Muscle of back (tissue), 11 donors: ENCODE results near the gene ADORA2B. TPM values are rescaled to one million over a fixed set of nuclear protein-coding genes. Genes with fewer than 3 reads are reported as not detected.
"Not testable (repeated sequence)": the region's sequence is repeated elsewhere in the genome, so short reads cannot be mapped to it uniquely, and the experiment has no call there.

Experiments
- DNase-seq, 3 donors: peaks; one replicate each; pipeline versions ENCODE4 v3.0.0 to v3.0.0-alpha.2; 2013
- polyA plus RNA-seq, 10 donors: library from polyadenylated mRNA; unstranded; fragments of 120-200 nt; gene quantifications; one replicate each; pipeline ENCODE4 v1.2.1, GENCODE V29; 2013; ENCODE audit not compliant: insufficient read length in 10 of 10

The ADORA2B gene
- polyA plus RNA-seq, 10 donors = 2.1 to 6.9 (median 3.7) TPM

GRCh38 chr17:15952916-15953790 is 8.2 kb downstream of the ADORA2B start:
- DNase-seq = no peak

- DNase-seq = peak in 1 of 3 donors; percentile 47
Observed at GRCh38 chr17:15954222-15954621, 9.3 kb downstream of the ADORA2B start.

GRCh38 chr17:15955793-15956541 is 11.0 kb downstream of the ADORA2B start:
- no peak for DNase-seq

- no peak for DNase-seq
Observed at GRCh38 chr17:15957206-15957605, 12.3 kb downstream of the ADORA2B start.

GRCh38 chr17:15957608-15958307 is 12.8 kb downstream of the ADORA2B start:
- no peak for DNase-seq

GRCh38 chr17:15958484-15958854 is 13.5 kb downstream of the ADORA2B start:
- DNase-seq = no peak

GRCh38 chr17:15963670-15964110 is 18.8 kb downstream of the ADORA2B start:
- no peak for DNase-seq

- no peak for DNase-seq
Observed at GRCh38 chr17:15965528-15965927, 20.6 kb downstream of the ADORA2B start.

- peak in 1 of 3 donors; percentile 29 for DNase-seq
Observed at GRCh38 chr17:15966183-15966878, 21.4 kb downstream of the ADORA2B start.

GRCh38 chr17:15966879-15967248 is 21.9 kb downstream of the ADORA2B start:
- DNase-seq = no peak

- no peak for DNase-seq
Observed at GRCh38 chr17:15967706-15968399, 22.9 kb downstream of the ADORA2B start.

GRCh38 chr17:15969463-15969862 is 24.5 kb downstream of the ADORA2B start:
- no peak for DNase-seq

GRCh38 chr17:15970500-15970899 is 25.6 kb downstream of the ADORA2B start:
- no peak for DNase-seq

- DNase-seq = no peak
Observed at GRCh38 chr17:15971098-15971678, 26.3 kb downstream of the ADORA2B start.

- no peak for DNase-seq
Observed at GRCh38 chr17:15971882-15972281, 27.0 kb downstream of the ADORA2B start.

GRCh38 chr17:15972497-15972951 is 27.6 kb downstream of the ADORA2B start:
- DNase-seq = no peak

- no peak for DNase-seq
Observed at GRCh38 chr17:15973016-15973415, 28.1 kb downstream of the ADORA2B start.

- no peak for DNase-seq
Observed at GRCh38 chr17:15973834-15974233, 28.9 kb downstream of the ADORA2B start.

GRCh38 chr17:15977894-15978293 is 33.0 kb downstream of the ADORA2B start:
- no peak for DNase-seq

GRCh38 chr17:15978606-15979005 is 33.7 kb downstream of the ADORA2B start:
- DNase-seq = no peak

GRCh38 chr17:15979013-15979412 is 34.1 kb downstream of the ADORA2B start:
- not testable (repeated sequence) for DNase-seq
